ENCODE data around the gene RNF2. TPM values are rescaled to one million over a fixed set of nuclear protein-coding genes. Genes with fewer than 3 reads are reported as not detected.

RNF2 gene
- polyA plus RNA-seq, 3 donors, result 15.5 to 25.2 (median 19.3) TPM

DNA sequence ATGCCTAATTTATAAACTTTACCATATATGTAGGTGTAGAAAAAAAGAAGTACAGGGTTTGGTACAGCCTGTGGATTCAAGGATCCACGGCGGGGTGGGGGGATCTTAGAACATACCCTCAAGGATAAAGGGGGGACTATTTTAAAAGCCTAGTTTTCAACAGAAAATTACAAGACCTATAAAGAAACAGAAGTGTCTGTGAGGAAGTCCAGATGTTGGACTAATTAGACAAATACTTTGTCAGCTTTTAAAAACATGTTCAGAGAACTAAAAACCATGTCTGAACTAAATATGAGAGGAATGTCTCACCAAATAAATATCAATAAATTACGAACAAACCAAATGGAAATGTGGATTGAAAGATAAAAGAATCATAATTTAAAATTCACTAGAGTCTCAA lies 59.8 kb downstream of the RNF2 start:
- DNase-seq, result no peak
- Histone ChIP-seq H3K9ac (ENCODE audit: insufficient read depth, low read length, poor library complexity, severe bottlenecking) (no peak overlapping the region), H3K9me3 (replicated peaks in 1 of 2; ENCODE audit: control insufficient read depth in 1 of 2, insufficient read depth in 1 of 2, low read length in 2 of 2) (peaks cover 13 to 15% of the 10 kb centered on the region in 2 donors), H3K27me3 (ENCODE audit: control insufficient read depth in 2 of 2, insufficient read depth in 2 of 2, low read length in 2 of 2) (no peaks in the 10 kb centered on the region), H3K79me2 (ENCODE audit: insufficient read depth, low read length) (no peaks in the 10 kb centered on the region), H2AFZ (ENCODE audit: insufficient read depth, low read depth, low read length, poor library complexity, severe bottlenecking) (no peak overlapping the region), H3K36me3 (replicated peaks in 1 of 2; ENCODE audit: control insufficient read depth in 1 of 2, insufficient read depth in 2 of 2, low read length in 2 of 2) (peaks cover 25 to 45% of the 10 kb centered on the region in 2 donors), H3K4me1 (ENCODE audit: control insufficient read depth in 1 of 2, insufficient read depth in 2 of 2, low read length in 2 of 2) (no peaks in the 10 kb centered on the region), H3K27ac (ENCODE audit: low read depth in 1 of 2, low read length in 2 of 2) (no peak overlapping the region), H3K4me2 (replicated peaks; ENCODE audit: extremely low read depth, low read length, poor library complexity, severe bottlenecking) (no peak overlapping the region), H4K20me1 (ENCODE audit: insufficient read depth, low read length) (no peaks in the 10 kb centered on the region), H3K4me3 (replicated peaks in 1 of 3; ENCODE audit: low read depth in 2 of 3, low read length in 3 of 3) (no peak overlapping the region)
- intact Hi-C loops (cut with micrococcal nuclease), result no loop called here
- H3K9me3 Mint-ChIP-seq, result peaks cover 16 to 30% (median 25%) of the 10 kb centered on the region in 7 donors
- H3K27me3 Mint-ChIP-seq (ENCODE audit: low read depth in 3 of 3), result peaks cover 0 to 3% (median 1%) of the 10 kb centered on the region in 3 donors
- peaks cover 39 to 40% of the 10 kb centered on the region in 2 donors for H3K36me3 Mint-ChIP-seq
- H3K4me1 Mint-ChIP-seq, result no peaks in the 10 kb centered on the region
- TF ChIP-seq, protein P1, sequence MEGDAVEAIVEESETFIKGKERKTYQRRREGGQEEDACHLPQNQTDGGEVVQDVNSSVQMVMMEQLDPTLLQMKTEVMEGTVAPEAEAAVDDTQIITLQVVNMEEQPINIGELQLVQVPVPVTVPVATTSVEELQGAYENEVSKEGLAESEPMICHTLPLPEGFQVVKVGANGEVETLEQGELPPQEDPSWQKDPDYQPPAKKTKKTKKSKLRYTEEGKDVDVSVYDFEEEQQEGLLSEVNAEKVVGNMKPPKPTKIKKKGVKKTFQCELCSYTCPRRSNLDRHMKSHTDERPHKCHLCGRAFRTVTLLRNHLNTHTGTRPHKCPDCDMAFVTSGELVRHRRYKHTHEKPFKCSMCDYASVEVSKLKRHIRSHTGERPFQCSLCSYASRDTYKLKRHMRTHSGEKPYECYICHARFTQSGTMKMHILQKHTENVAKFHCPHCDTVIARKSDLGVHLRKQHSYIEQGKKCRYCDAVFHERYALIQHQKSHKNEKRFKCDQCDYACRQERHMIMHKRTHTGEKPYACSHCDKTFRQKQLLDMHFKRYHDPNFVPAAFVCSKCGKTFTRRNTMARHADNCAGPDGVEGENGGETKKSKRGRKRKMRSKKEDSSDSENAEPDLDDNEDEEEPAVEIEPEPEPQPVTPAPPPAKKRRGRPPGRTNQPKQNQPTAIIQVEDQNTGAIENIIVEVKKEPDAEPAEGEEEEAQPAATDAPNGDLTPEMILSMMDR (IDR thresholded peaks at IDR 0.05), result no peak
- H3K27ac Mint-ChIP-seq, result no peak overlapping the region
- no CpG with 5 or more reads among the region's 3 CpGs for WGBS (ENCODE audit: insufficient coverage)
- no peak overlapping the region for H3K4me3 Mint-ChIP-seq

DNA sequence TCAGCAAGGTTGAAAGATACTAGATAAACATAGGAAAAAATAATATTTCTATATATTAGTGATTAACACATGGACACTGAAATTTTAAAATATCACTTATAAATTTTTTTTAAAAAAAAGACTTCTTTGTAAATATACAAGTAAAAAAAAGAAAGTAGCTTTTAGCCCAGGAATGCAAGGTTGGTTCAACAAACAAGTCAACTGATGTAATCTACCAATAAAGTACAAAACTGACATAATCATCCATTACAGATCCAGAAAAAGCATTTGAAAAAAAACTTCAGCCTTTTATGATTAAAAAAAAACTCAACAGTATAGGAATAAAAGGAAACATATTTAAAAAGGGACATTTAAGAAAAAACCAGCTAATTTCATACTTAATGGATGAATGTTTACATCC lies 63.0 kb downstream of the RNF2 start:
- H3K4me3 ChIP-seq (replicated peaks in 1 of 3; ENCODE audit: low read depth in 2 of 3, low read length in 3 of 3), result no peak overlapping the region
- TF ChIP-seq, protein P1 (IDR thresholded peaks at IDR 0.05), result no peak
- H3K27me3 ChIP-seq (ENCODE audit: control insufficient read depth in 2 of 2, insufficient read depth in 2 of 2, low read length in 2 of 2), result no peaks in the 10 kb centered on the region
- no peak overlapping the region for H3K9ac ChIP-seq (ENCODE audit: insufficient read depth, low read length, poor library complexity, severe bottlenecking)
- Mint-ChIP-seq H3K9me3 (peaks cover 18 to 32% (median 24%) of the 10 kb centered on the region in 7 donors), H3K4me1 (no peaks in the 10 kb centered on the region), H3K27me3 (ENCODE audit: low read depth in 3 of 3) (peaks cover 0 to 5% (median 0%) of the 10 kb centered on the region in 3 donors), H3K36me3 (peaks cover 13 to 14% of the 10 kb centered on the region in 2 donors), H3K4me3 (no peak overlapping the region), H3K27ac (no peak overlapping the region)
- DNase-seq, result no peak
- no peaks in the 10 kb centered on the region for H3K79me2 ChIP-seq (ENCODE audit: insufficient read depth, low read length)
- H3K36me3 ChIP-seq (replicated peaks in 1 of 2; ENCODE audit: control insufficient read depth in 1 of 2, insufficient read depth in 2 of 2, low read length in 2 of 2), result peaks cover 6 to 15% of the 10 kb centered on the region in 2 donors
- no peak overlapping the region for H2AFZ ChIP-seq (ENCODE audit: insufficient read depth, low read depth, low read length, poor library complexity, severe bottlenecking)
- H3K9me3 ChIP-seq (replicated peaks in 1 of 2; ENCODE audit: control insufficient read depth in 1 of 2, insufficient read depth in 1 of 2, low read length in 2 of 2), result peaks cover 13 to 15% of the 10 kb centered on the region in 2 donors
- intact Hi-C loops (cut with micrococcal nuclease), result no loop called here
- H3K4me1 ChIP-seq (ENCODE audit: control insufficient read depth in 1 of 2, insufficient read depth in 2 of 2, low read length in 2 of 2), result no peaks in the 10 kb centered on the region
- H4K20me1 ChIP-seq (ENCODE audit: insufficient read depth, low read length), result no peaks in the 10 kb centered on the region
- H3K27ac ChIP-seq (ENCODE audit: low read depth in 1 of 2, low read length in 2 of 2), result no peak overlapping the region
- H3K4me2 ChIP-seq (replicated peaks; ENCODE audit: extremely low read depth, low read length, poor library complexity, severe bottlenecking), result no peak overlapping the region
